ENCODE data around the gene REEP6. TPM values are rescaled to one million over a fixed set of nuclear protein-coding genes. Genes with fewer than 3 reads are reported as not detected.

Gene REEP6
- total and polyA plus RNA-seq, 2 donors (not counting 3 experiments of a cell fraction or from before 2014, with no cell fraction given): 1.3 to 1.5 TPM

GRCh38 chr19:1522838-1523237 lies 31.9 kb downstream of the REEP6 start:
- no peak overlapping the region for H3K27ac ChIP-seq (ENCODE audit: insufficient read depth, low read depth, low read length)
- intact Hi-C loops (cut with micrococcal nuclease): no loop called here
- H4K20me1 ChIP-seq (replicated peaks; ENCODE audit: control insufficient read depth, extremely low read depth, insufficient read depth, low read length): no peaks in the 10 kb centered on the region
- H3K36me3 ChIP-seq (ENCODE audit: control insufficient read depth in 2 of 2, extremely low read depth in 1 of 2, insufficient read depth in 2 of 2, low read length in 2 of 2): no peaks in the 10 kb centered on the region
- H3K9me3 ChIP-seq (replicated peaks; ENCODE audit: control insufficient read depth, insufficient read depth, low read length): no peaks in the 10 kb centered on the region
- H3K4me1 ChIP-seq (ENCODE audit: control insufficient read depth, extremely low read depth, insufficient read depth, low read length): no peaks in the 10 kb centered on the region
- dilution Hi-C loops (cut with MboI; ENCODE audit: extremely low pct_ligation_motif_present, low sequenced_read_pairs): no loop called here
- no peak overlapping the region for H2AFZ ChIP-seq (ENCODE audit: low read depth, low read length)
- H3K4me3 ChIP-seq (replicated peaks in 1 of 3; ENCODE audit: insufficient read depth in 1 of 3, low read depth in 1 of 3, low read length in 3 of 3): no peak overlapping the region
- POLR2A ChIA-PET: no interaction called here
- H3K79me2 ChIP-seq (ENCODE audit: control insufficient read depth, insufficient read depth, low read length): no peaks in the 10 kb centered on the region
- BruUV-seq (replicated peaks): no TSS peak
- H3K9me1 ChIP-seq (replicated peaks; ENCODE audit: control insufficient read depth, extremely low read depth, insufficient read depth, low read length): no peaks in the 10 kb centered on the region
- FAIRE-seq: no peak
- H3K4me2 ChIP-seq (ENCODE audit: insufficient read depth, low read length): no peak overlapping the region
- H3K27me3 ChIP-seq (ENCODE audit: control insufficient read depth in 2 of 2, insufficient read depth in 2 of 2, low read length in 2 of 2): peaks cover 9 to 12% of the 10 kb centered on the region in 2 experiments
- CTCF ChIA-PET: interaction anchor here (0.8 to 1.5 kb wide), 3 partner anchors 20 to 78 kb away, joined by 3 to 4 read pairs (median 4); no protein-coding TSS in a partner anchor
- no peak for TF ChIP-seq EZH2 (IDR thresholded peaks at IDR 0.05; ENCODE audit: borderline replicate concordance, low read depth, low read length, severe bottlenecking)
- no peak for TF ChIP-seq FOS (IDR thresholded peaks at IDR 0.05; ENCODE audit: borderline replicate concordance, insufficient read depth, low read length)
- TF ChIP-seq, protein P1, sequence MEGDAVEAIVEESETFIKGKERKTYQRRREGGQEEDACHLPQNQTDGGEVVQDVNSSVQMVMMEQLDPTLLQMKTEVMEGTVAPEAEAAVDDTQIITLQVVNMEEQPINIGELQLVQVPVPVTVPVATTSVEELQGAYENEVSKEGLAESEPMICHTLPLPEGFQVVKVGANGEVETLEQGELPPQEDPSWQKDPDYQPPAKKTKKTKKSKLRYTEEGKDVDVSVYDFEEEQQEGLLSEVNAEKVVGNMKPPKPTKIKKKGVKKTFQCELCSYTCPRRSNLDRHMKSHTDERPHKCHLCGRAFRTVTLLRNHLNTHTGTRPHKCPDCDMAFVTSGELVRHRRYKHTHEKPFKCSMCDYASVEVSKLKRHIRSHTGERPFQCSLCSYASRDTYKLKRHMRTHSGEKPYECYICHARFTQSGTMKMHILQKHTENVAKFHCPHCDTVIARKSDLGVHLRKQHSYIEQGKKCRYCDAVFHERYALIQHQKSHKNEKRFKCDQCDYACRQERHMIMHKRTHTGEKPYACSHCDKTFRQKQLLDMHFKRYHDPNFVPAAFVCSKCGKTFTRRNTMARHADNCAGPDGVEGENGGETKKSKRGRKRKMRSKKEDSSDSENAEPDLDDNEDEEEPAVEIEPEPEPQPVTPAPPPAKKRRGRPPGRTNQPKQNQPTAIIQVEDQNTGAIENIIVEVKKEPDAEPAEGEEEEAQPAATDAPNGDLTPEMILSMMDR (IDR thresholded peaks at IDR 0.05; ENCODE audit: extremely low read depth in 1 of 2, insufficient read depth in 1 of 2, low read depth in 1 of 2, low read length in 2 of 2): no peak
- no peak for TF ChIP-seq POLR2A (IDR thresholded peaks at IDR 0.05; ENCODE audit: low read depth, low read length)
- TF ChIP-seq, protein P2, sequence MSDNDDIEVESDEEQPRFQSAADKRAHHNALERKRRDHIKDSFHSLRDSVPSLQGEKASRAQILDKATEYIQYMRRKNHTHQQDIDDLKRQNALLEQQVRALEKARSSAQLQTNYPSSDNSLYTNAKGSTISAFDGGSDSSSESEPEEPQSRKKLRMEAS (IDR thresholded peaks at IDR 0.05; ENCODE audit: insufficient read depth, insufficient read length): no peak
- no peak for TF ChIP-seq MYC (IDR thresholded peaks at IDR 0.05; ENCODE audit: low read depth, low read length)
- no peak for TF ChIP-seq GATA2 (IDR thresholded peaks at IDR 0.05; ENCODE audit: insufficient read depth, insufficient read length, low read depth, low read length)
- no peak for TF ChIP-seq JUN (IDR thresholded peaks at IDR 0.05; ENCODE audit: borderline replicate concordance, insufficient read depth, insufficient read length, low read depth)
- no peak for TF ChIP-seq POLR2AphosphoS5 (IDR thresholded peaks at IDR 0.05; ENCODE audit: insufficient read depth, low read depth, low read length)
- no peak for DNase-seq (ENCODE audit: low read depth, low spot score)
- H3K9ac ChIP-seq (replicated peaks; ENCODE audit: extremely low read depth, insufficient read depth, low read length): no peak overlapping the region
